Central memory CD4-positive, alpha-beta T cell (primary cell): Measurements from ENCODE around the gene SLX4.

Experiments used
- DNase-seq: peaks from one replicate; pipeline ENCODE4 v3.0.0; 2022

Gene SLX4

DNA sequence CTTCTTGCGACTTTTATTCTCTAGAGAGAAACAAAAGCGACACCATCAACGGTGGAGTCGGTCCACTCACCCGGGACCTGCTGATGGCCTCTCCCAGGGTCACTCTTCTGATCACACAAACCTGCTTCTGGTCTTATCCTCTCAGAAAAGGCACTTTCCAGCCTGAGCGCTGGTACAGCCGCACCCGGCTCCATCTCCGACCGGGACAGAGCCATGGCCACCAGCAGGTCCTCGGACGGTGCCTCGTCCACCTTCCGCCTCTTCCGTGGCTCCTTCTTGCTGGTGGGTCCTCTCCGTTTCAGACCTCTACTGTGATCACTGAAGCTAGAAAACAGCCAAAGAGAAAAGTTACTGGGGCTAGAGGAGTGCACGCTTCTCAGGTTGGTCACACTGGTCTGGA is 13.7 kb downstream of the SLX4 start:
- DNase-seq, result no peak

DNA sequence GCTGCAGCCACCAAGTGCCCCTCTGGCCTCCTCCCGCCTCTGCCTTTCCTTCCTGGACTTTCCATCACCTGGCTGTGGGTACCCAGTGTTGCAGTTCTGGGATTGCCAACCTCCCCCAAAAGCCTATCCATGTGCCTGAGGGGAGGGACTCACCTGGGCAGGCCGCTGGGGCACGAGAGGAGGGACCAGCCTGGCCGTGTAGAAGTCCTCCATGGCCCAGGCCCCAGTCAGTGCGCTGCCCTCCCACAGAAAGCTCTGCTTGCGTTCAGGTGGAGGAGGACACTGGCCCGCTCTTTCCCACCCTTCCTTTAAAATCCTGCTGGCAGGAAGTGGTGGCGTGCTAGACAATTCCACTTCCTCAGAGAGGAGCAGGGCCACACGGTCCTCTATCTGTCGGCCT is 14.2 kb downstream of the SLX4 start:
- DNase-seq, result no peak

DNA sequence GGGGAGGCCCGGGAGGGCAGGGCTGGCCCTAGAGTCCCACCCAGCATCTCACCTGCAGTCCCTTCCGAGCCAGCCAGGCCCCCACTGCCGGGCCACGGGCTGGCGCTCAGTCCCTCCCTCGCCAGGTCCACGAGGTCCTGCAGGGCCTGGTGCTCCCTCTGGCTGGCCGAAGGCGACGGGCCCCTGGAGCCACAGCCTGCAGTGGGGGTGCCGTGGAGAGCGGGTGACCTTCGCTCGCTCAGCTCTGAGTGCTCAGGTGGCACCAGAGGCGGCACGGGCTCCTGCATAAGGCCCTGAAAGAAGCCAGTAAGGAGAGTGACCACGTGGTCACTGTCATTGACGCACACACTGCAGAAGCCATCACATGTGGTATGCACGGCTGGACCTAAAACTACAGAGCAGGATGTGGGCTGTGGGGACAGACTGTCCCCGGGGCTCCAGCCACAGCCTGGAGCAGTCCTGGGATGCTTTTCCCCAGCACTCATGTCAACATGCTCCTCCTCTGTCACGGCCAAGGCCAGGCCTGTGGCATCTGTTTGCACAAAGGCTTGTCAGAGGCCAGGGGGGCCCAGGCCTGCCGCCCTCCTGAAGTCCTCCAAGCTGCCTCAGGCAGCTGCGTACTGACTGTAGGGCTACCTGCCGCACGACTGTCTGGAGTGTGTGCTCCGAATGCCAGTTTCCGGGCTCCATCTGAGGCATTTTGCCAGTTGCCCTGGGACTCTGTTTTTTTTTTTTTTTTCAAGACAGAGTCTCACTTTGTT is 15.1 kb downstream of the SLX4 start:
- no peak for DNase-seq

DNA sequence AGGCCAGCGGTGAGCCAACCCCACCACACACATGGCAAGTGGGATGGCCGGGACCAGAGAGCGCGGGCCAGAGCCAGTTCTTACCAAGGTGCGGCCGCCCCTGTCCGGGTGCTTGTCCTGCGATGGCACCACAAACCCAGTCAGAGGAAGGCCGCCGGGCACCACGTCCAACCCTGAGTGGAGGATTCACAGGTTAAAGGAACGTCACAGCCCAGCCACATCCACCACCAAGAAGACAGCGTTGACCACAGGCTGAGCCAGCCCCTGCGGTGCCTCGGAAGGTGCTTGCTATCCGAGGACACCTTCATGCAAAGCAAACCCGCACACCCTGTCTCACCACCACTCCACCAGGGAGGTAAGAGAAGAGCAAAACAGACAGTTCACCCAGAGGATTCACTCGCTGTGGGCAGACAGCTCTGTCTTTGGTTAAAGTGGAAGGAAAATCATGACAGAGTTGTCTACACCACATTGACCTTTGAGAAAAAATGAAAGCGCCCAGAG is 15.8 kb downstream of the SLX4 start:
- DNase-seq, result no peak

DNA sequence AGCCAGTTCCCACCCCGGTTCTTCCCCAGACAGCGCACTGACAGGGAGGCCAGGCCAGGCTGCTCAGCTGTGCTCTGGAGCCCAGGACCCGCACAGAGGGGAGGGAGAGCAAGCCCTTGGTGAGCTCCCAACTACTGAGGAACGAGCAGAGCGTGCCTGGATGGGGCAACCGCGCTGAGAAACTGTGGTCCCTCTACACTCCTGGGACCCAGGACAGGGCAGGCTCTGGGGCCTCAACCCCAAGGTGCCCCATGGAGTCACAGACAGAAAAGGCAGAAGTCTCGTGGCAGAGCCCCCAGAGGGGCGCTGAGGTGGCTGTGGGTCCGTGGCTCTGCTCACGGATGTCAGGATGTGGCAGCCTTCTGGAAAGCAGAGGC is 16.3 kb downstream of the SLX4 start:
- no peak for DNase-seq

DNA sequence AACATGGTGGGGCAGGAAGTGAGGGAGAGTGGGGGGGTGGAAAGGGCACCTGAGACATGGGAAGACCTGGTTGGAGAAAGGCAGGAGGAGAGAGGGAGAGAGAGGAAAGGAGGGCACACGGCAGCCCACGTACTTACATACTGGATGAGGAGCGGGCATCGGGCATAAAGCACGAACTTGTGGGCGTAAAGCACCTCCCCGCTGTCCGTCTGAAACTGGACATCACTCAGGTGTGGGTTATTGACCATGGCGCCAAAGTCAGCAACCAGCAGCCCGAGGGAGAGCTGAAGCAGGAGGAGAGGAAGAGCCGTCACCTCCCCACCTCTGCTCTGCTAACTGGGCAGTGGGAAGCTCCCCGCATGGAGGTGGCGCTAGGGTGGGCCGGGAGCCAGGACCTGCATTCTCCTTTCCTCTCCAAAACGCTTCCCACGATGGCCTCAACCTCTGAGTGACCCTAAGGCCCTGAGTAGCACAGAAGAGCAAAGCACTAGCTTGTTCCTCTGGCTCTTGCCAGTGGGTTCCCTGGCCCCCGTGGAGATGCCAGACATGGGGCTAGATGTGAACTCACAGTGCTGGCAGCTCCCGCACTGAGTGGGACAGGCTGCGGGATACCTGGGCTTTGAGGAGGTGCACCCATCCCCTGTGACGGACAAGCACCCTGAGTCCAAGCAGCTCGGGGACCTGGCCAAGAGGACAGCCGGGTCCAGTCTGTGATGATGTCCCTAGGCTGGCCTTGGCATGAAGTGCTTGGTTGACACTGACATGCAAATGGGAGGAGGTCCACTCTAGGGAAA is 16.9 kb downstream of the SLX4 start:
- no peak for DNase-seq

DNA sequence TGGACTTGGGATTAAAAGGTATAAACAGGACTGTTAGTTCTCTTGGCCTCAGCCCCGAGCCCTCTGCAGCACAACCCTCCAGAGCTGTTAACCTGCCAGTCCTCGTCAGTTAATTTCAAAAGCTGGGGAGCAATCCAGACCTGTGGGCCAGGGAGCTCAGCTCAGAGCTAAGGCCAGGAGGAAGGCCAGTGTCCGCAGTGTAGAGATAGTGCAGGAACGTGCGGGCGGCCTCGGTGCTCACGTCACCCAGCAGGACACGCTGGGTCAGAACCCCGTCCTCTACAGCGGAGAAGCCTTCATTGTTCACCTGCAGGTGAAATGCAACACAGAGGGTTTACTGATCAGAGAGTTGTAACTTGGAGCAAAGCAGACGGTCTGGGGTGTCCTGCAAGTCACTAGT is 18.8 kb downstream of the SLX4 start:
- DNase-seq, result no peak

DNA sequence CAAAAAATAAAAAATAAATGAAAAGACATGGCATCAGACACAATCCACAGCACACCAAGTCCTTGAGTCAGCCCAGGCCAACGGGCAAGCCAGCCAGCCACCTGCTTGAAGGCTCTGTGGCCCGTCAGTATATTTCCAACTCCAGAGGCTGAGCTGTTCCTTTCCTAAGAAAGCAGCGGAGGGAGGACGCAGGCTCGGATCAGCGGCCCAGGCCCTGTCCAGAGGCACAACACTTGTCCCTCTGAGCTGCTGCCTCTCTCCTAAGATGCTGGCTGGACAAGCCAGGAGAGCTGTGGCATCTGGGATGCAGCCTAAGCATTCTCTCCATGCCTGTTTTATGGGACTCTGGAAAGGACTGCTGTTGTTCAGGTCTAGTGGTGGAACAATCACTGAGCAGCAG is 19.4 kb downstream of the SLX4 start:
- no peak for DNase-seq

DNA sequence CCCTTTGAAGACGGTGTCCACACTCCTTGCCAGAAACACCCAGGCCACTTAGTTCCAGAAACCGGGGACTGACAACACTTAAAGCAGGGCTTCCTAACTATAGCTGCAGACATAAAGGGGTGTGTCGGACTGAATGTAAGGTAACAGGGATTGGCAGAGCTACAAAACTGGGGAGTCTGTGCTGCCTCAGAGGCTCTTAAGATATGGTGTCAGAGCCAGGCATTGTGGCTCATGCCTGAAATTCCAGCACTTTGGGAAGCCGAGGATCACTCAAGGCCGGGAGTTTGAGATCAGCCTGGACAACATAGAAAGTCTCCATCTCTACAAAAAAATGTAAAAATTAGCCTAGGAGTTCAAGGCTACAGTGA is 20.0 kb downstream of the SLX4 start:
- DNase-seq, result no peak

DNA sequence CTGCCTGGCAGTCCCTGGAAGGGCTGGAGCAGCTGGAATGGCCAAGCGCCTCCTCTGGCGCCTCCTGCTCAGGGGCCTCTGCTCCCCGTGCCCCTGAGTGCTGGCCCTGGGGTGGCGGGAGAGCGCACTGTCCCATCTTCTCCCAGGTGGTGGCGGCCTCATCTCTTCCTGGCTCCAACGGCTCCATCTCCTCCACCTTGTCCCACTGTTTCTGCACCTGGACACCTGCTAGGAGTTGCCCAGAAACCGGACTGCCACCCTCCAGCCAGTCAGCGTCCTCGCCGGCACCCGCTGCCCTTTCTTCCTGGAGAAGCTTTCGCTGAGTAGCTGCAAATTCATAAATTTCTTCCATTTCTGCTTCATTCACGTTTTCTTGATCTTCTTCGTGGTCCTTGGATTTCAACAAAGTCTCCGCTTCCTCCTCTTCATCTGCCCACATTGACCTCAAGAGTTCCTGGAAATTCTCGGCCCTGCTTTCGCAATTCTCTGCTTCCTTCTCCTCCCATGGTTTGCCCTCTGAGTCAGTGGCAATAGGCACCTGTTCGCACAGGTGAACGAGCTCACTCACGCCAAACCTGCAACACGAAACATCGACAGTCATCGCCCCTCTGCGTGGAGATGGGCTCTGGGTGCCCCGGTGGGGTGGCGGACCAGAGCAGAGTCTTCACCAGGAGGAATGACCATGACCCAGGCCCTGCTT is 20.5 kb downstream of the SLX4 start:
- DNase-seq, result no peak

DNA sequence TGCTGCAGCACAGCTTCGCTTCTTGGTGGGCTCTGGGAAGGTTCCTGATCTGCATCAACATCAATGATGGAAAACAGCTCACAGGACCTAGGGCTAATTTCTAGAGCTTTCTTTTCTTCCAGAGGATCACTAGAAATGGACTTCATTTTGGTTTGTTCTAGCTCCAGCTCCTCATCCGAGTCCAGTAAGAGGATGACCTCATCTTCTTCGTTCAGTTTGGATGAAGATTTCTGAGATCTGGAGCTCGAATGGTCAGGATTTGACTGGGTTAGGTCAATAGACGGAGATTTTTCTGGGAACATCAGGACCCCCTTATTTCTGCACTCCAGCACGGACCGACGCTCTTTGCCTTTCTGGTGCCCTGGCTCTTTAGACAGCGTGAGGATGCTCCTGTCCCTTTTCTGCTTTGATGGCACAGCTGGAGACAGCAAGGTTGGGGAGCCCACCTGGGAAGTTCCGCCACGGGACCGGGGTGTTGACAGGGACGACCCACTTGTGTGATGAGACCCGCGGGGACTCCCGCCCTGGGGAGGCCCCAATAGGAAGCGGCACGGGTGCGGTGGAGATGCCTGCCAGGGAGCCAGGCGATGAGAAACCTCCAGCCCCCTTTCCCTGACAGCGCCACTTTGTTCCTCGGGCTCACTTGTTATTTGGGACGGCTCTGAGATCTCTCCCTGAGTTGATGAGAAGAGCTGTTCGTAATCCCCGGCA is 21.3 kb downstream of the SLX4 start:
- DNase-seq, result no peak

DNA sequence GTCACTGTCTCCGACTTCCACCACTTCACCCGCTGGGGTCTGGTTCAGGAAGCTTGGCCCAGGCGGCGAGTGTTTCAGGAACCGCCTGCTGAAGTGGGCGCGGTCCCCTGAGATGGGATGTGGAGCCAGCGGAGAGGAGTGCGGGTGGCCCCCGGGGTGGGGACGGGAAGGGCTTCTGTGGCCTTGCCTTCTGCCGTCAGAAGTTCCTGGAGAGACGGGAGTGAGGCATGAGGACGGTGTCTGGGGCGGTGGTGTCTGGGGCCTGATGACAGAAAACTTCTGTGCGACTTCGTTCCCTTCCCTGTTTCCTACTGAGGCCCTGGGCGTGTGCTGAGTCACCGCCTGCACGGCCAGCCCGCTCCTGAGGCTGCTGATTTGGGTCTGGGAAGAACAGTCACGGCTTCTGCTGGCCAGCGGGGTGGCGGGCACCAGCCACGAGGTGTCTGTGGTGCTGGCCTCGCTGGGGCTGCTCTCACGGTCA is 21.9 kb downstream of the SLX4 start:
- DNase-seq, result no peak

DNA sequence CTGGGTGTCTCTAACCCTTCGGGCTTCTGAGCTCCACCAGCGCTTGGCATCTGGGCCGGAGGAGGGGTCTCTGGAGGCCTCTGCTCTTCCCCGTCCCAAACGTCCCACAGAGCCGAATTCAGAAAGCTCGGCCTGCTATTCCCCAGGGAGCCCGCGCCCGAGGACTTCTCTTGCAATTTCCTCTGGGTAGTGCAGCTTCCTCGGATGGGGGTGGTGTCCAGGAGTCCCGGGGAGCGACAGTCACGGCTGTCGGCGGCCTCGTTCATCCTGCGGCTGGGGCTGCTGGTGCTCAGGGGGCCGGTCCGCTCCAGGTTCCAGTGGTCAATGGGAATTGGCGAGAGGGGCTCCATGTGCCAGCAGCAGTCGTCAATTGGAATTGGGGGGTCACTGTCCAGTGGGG is 22.4 kb downstream of the SLX4 start:
- no peak for DNase-seq

DNA sequence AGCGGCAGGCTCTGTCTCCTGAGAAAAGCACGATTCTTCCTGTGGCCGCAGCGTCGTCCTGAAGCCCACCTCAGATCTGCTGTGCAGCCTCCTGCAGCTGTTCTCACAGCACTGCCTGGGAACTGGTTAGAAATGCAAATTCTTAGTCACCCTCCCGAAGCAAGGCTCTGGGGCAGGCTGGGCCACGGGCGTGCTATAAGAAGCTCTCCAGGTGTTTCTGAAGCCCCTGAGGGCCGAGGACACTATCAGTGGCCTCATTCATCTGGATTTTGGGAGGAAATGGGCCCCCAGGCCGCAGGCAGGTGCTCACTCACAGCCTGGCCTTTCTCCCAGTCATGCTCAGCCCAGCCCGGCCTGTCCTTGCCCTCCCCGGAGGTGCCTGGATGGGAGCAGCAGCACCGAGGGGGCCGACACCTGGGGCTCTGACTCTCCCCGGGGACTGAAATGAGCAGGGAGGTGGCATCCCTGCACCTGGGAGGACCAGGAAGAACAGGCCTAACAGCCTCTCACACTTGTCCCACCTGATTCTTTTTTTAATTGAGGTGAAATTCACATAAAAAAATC is 23.8 kb downstream of the SLX4 start:
- DNase-seq, result no peak

DNA sequence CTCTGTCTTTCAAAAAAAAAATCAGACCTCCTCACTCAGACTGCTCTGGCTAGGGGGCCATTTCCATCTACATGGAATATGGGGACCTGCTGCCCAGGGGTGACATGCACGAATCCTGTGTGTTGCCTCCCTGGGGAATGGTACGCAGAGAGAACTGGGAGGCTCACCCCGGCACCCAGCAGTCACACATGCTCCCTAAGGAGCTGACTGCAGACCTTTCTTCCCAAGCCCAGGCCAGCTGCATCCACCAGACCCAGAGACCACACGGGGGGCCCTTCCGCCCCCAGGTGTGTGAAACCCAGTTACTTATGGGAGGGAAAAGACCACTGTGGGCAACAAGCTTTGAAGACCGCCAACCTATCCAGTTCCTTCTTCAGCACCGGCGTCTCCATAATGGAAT is 27.0 kb downstream of the SLX4 start:
- no peak for DNase-seq

DNA sequence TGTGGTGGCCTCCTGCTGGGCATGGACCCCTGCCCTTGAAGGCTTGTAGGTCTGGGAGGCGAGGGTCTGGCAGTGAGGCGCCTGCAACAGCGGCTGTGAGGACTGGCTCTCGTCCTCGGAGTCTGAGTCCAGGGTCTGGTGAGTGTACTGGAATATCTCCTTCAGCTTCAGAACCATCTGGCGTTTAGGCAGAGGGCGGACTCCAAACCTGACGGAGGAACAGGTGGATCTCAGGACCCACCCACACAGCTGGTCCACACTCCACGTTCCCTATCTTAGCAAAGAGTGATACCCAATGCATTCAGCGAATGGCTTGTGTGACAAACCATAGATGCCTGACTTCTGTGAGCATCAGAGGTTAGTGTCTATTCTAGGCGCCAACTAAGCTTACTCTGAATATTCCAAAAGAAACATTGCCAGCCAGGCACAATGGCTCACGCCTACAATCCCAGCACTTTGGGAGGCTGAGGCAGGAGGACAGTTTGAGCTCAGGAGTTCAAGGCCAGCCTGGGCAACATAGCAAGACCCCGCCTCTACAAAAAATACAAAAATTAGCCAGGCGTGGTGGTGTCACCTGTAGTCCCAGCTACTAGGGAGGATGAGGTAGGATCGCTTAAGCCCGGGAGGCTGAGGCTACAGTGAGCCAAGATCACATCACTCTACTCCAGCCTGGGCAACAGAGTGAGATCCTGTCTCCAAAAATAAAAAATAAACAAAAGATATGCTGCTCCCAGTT is 27.9 kb downstream of the SLX4 start:
- DNase-seq, result no peak

DNA sequence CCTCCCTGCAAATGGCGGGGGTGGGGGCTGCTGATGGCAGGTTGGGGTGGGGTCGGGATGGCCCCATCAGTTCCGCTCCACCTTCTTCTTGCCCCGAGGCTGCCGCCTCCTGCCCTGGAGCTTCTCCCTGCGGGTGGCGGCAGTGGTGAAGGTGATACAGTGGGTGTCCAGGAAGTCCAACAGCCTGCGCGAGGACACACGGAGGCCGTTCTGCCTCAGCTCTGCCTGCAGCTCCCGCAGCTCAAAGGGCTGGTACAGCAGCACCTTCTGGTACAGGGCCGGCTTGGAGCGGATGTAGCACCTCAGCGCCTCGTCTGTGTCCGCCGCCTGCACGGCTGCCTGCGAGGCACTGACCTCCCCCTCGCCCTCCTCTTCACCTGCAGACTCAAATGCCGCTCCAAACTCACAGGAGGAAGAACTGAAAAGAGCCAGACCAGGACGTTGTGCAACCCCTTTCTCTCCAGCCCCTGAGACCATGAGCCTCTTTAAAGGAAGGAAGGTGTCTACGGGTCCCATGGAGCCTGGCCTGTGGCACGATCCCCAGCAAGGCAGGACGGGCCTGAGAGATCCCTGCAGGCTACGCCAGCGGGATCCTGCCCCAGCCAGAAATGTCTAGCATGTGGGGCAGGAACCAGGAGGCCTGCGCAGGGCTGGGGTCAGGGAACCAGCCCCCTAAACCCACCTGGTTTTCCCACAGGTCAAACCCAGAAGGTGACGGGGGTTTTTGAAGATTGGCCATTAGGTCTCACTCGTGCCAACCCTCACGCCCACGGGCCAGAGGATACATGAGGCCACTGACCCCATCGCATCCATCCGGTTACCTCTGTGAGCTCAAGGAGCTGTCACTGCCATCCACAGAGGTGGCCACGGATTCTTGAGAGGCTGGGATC is 28.9 kb downstream of the SLX4 start:
- no peak for DNase-seq

DNA sequence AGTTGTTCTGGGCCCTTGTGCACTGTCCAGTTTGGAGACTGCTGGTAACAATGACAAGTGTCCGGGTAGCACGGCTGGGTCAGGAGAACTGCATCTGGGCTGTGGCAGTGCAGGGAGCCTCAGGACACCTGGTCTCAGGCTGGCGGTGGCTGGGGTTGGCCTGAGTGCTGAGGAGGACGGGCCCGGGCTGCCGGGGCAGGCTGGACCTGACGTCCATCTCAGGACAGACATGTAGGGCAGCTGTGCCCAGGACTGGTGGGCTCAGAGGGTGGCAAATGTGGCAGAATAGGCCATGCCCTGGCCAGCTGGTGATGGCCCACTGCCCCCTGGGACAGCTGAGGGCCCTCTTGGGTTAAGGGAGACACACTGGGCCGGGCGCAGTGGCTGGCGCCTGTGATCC is 30.0 kb downstream of the SLX4 start:
- DNase-seq, result no peak

DNA sequence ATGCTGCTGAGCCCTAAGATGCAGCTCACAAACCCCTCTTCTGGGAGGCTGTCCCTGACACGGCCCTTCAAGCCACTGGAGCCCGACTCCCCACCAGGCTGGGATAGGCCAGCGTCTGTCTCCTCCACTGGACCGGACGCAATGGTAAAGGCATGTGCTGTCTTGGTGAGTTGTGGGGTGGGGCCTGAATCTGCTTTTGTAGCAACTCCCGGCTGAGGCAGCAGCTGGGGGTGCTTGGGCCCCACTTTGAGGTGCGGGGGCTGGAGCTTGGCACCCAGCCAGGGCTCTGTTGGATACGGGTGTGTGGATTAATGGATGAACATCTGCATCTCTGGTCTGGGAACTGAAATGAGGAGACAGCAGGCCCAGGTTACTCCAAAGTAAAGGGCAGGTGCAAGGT is 30.7 kb downstream of the SLX4 start:
- DNase-seq, result no peak

DNA sequence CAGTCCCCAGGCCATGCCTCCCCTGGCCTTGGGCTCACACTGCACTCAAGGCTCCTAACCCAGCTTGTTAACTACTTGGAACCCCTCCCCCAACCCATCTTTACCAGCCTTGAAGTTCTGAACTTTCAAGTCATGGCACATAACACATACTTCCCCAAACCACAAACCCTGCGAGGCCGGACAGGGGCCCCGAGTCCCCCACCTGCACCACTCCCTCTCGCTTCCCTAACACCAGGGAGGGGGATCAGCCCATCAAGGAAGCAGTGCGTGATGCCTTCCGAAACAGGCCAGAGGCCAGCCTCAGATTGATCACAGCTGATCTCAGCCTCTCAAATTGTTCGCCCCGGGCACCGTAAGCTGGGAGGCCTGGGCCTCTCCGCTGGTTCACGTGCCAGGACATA is 31.2 kb downstream of the SLX4 start:
- DNase-seq, result no peak

DNA sequence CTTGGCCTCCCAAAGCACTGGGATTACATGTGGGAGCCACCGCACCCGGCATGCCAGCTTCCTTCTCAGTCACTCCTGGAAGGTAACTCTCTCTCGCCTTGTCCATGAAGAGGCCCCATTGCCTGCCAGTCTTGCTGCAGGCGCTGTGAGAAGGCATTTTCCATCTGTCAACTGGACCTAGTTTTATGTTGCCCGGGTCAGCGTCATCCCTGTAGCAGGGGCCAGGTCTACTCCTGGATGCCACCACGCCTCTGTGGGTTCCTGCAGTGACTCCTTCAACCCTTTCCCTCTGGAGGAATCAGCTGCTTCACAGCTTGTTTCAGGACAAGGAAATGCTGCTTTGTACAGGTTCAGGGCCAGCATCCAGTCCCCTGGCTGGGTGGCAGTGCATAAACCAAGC is 31.6 kb downstream of the SLX4 start:
- DNase-seq, result no peak
